ENCODE data around the gene ZSWIM1. TPM values are rescaled to one million over a fixed set of nuclear protein-coding genes. Genes with fewer than 3 reads are reported as not detected.

ZSWIM1 gene
- total and polyA plus RNA-seq, 2 of the 13 experiments (the other 11 are each of a cell fraction or from before 2014, with no cell fraction given), result 9.5 to 11.7 TPM

DNA sequence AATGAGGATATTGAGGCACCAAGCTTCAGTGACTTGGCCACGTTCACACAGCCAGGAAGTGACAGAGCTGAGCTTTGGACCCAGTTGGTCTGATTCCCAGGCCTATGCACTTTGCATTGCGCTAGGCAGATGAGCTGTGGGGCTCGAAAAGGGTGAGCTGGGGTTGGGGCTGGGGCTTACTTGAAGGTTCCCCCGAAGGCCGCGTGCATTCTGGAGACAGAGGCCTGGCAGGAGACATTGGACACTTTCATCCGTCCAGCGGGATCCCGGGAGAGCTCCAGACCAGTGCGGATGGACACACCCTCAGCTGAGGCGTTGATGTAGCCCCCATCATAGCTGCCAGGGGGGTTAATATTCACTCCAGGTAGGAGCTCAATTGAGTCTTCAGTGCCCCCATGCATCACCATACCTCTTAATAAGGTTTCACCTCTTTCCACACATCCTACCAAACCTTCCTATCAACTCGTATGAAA, 28.3 kb downstream of the ZSWIM1 start (continued):
- TF ChIP-seq ERF (CRISPR knock-in tag; IDR thresholded peaks at IDR 0.05) (peak; percentile 71), KDM5B (CRISPR knock-in tag; IDR thresholded peaks at IDR 0.05; ENCODE audit: borderline replicate concordance) (peak; percentile 56; the same call in 1 of the 2 replicates), ZNF652 (CRISPR knock-in tag; IDR thresholded peaks at IDR 0.05; ENCODE audit: borderline replicate concordance, low read depth) (0 out of 2 replicates have a peak, but pooled peaks have one; percentile 29), FOXK2 (IDR thresholded peaks at IDR 0.05) (no peak), CREB1 (IDR thresholded peaks at IDR 0.05) (no peak), CREB1 (CRISPR knock-in tag; IDR thresholded peaks at IDR 0.05) (no peak), ZNF816 (CRISPR knock-in tag; IDR thresholded peaks at IDR 0.05; ENCODE audit: borderline replicate concordance) (no peak), POLR2G (IDR thresholded peaks at IDR 0.05; ENCODE audit: low read depth, low read length) (peak; percentile 76), PCBP2 (optimal IDR thresholded peaks at IDR 0.05; ENCODE audit: low read depth, low read length, poor library complexity, severe bottlenecking) (no peak), NFKBIZ (CRISPR knock-in tag; IDR thresholded peaks at IDR 0.05) (no peak), HNRNPK (IDR thresholded peaks at IDR 0.05; ENCODE audit: low read depth, low read length, poor library complexity, severe bottlenecking) (no peak), ZFP36 (IDR thresholded peaks at IDR 0.05; ENCODE audit: borderline replicate concordance, low read depth, low read length, partially characterized antibody) (no peak), ZNF350 (CRISPR knock-in tag; IDR thresholded peaks at IDR 0.05; ENCODE audit: borderline replicate concordance, low read depth) (no peak), MED13 (CRISPR knock-in tag; IDR thresholded peaks at IDR 0.05) (no peak), NKX3-1 (CRISPR knock-in tag; IDR thresholded peaks at IDR 0.05) (no peak), ZNF296 (CRISPR knock-in tag; conservative IDR thresholded peaks at IDR 0.05) (0 out of 2 replicates have a peak, but pooled peaks have one; percentile 46), RBFOX2 (IDR thresholded peaks at IDR 0.05; ENCODE audit: low read depth, low read length) (peak; percentile 45)
- TF ChIP-seq, protein P1, sequence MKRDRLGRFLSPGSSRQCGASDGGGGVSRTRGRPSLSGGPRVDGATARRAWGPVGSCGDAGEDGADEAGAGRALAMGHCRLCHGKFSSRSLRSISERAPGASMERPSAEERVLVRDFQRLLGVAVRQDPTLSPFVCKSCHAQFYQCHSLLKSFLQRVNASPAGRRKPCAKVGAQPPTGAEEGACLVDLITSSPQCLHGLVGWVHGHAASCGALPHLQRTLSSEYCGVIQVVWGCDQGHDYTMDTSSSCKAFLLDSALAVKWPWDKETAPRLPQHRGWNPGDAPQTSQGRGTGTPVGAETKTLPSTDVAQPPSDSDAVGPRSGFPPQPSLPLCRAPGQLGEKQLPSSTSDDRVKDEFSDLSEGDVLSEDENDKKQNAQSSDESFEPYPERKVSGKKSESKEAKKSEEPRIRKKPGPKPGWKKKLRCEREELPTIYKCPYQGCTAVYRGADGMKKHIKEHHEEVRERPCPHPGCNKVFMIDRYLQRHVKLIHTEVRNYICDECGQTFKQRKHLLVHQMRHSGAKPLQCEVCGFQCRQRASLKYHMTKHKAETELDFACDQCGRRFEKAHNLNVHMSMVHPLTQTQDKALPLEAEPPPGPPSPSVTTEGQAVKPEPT (CRISPR knock-in tag; IDR thresholded peaks at IDR 0.05; ENCODE audit: low read depth), result no peak
- TF ChIP-seq, protein P2, sequence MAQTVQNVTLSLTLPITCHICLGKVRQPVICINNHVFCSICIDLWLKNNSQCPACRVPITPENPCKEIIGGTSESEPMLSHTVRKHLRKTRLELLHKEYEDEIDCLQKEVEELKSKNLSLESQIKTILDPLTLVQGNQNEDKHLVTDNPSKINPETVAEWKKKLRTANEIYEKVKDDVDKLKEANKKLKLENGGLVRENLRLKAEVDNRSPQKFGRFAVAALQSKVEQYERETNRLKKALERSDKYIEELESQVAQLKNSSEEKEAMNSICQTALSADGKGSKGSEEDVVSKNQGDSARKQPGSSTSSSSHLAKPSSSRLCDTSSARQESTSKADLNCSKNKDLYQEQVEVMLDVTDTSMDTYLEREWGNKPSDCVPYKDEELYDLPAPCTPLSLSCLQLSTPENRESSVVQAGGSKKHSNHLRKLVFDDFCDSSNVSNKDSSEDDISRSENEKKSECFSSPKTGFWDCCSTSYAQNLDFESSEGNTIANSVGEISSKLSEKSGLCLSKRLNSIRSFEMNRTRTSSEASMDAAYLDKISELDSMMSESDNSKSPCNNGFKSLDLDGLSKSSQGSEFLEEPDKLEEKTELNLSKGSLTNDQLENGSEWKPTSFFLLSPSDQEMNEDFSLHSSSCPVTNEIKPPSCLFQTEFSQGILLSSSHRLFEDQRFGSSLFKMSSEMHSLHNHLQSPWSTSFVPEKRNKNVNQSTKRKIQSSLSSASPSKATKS (CRISPR knock-in tag; IDR thresholded peaks at IDR 0.05), result no peak
- TF ChIP-seq, protein P3, sequence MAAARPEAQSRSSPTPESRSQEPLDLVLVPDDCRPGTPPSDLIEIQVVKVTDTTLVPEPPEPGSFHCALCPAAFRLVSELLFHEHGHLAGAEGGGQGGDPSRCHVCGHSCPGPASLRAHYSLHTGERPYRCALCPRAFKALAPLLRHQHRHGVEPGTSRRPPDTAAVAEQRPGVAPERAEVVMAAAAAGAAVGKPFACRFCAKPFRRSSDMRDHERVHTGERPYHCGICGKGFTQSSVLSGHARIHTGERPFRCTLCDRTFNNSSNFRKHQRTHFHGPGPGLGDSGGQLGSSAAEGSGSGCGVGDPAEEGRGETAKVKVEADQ (CRISPR knock-in tag; IDR thresholded peaks at IDR 0.05; ENCODE audit: borderline replicate concordance), result peak; percentile 44; the same call in 1 of the 2 replicates
- TF ChIP-seq, protein P4, sequence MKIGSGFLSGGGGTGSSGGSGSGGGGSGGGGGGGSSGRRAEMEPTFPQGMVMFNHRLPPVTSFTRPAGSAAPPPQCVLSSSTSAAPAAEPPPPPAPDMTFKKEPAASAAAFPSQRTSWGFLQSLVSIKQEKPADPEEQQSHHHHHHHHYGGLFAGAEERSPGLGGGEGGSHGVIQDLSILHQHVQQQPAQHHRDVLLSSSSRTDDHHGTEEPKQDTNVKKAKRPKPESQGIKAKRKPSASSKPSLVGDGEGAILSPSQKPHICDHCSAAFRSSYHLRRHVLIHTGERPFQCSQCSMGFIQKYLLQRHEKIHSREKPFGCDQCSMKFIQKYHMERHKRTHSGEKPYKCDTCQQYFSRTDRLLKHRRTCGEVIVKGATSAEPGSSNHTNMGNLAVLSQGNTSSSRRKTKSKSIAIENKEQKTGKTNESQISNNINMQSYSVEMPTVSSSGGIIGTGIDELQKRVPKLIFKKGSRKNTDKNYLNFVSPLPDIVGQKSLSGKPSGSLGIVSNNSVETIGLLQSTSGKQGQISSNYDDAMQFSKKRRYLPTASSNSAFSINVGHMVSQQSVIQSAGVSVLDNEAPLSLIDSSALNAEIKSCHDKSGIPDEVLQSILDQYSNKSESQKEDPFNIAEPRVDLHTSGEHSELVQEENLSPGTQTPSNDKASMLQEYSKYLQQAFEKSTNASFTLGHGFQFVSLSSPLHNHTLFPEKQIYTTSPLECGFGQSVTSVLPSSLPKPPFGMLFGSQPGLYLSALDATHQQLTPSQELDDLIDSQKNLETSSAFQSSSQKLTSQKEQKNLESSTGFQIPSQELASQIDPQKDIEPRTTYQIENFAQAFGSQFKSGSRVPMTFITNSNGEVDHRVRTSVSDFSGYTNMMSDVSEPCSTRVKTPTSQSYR (CRISPR knock-in tag; IDR thresholded peaks at IDR 0.05; ENCODE audit: borderline replicate concordance), result peak; percentile 28; the same call in 1 of the 2 replicates
- TF ChIP-seq, protein P5, sequence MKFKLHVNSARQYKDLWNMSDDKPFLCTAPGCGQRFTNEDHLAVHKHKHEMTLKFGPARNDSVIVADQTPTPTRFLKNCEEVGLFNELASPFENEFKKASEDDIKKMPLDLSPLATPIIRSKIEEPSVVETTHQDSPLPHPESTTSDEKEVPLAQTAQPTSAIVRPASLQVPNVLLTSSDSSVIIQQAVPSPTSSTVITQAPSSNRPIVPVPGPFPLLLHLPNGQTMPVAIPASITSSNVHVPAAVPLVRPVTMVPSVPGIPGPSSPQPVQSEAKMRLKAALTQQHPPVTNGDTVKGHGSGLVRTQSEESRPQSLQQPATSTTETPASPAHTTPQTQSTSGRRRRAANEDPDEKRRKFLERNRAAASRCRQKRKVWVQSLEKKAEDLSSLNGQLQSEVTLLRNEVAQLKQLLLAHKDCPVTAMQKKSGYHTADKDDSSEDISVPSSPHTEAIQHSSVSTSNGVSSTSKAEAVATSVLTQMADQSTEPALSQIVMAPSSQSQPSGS (CRISPR knock-in tag; IDR thresholded peaks at IDR 0.05), result no peak
